ENCODE measurements around the gene CCND2.

DNA sequence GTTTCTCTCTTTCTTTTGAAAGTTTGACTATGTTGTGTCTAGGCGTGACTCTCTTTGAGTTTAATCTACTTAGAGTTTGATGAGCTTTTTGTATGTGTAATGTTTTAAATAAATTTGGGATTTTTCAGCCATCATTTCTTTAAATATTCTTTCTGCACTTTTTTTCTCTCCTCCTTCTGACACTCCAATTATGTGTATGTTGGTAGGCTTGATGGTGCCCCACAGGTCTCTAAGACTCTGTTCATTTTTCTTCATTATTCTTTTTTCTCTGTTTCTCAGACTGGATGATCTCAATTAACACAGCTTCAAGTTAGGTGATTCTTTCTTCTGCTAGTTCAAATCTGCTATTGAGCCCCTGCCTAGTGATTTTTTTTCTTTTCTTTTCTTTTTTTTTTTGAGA is 14.5 kb upstream of the CCND2 start:
- TF ChIP-seq, protein P1, sequence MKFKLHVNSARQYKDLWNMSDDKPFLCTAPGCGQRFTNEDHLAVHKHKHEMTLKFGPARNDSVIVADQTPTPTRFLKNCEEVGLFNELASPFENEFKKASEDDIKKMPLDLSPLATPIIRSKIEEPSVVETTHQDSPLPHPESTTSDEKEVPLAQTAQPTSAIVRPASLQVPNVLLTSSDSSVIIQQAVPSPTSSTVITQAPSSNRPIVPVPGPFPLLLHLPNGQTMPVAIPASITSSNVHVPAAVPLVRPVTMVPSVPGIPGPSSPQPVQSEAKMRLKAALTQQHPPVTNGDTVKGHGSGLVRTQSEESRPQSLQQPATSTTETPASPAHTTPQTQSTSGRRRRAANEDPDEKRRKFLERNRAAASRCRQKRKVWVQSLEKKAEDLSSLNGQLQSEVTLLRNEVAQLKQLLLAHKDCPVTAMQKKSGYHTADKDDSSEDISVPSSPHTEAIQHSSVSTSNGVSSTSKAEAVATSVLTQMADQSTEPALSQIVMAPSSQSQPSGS (tag by site-specific recombination; IDR thresholded peaks at IDR 0.05; ENCODE audit: low read depth): no peak
- TF ChIP-seq ZNF223 (tag by site-specific recombination; IDR thresholded peaks at IDR 0.05) (no peak), ZNF416 (tag by site-specific recombination; IDR thresholded peaks at IDR 0.05) (no peak)
- TF ChIP-seq, protein P2, sequence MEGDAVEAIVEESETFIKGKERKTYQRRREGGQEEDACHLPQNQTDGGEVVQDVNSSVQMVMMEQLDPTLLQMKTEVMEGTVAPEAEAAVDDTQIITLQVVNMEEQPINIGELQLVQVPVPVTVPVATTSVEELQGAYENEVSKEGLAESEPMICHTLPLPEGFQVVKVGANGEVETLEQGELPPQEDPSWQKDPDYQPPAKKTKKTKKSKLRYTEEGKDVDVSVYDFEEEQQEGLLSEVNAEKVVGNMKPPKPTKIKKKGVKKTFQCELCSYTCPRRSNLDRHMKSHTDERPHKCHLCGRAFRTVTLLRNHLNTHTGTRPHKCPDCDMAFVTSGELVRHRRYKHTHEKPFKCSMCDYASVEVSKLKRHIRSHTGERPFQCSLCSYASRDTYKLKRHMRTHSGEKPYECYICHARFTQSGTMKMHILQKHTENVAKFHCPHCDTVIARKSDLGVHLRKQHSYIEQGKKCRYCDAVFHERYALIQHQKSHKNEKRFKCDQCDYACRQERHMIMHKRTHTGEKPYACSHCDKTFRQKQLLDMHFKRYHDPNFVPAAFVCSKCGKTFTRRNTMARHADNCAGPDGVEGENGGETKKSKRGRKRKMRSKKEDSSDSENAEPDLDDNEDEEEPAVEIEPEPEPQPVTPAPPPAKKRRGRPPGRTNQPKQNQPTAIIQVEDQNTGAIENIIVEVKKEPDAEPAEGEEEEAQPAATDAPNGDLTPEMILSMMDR (tag by site-specific recombination; IDR thresholded peaks at IDR 0.05): no peak

Measured in HEK293 (cell line).